Mammary epithelial cell (primary cell): ENCODE measurements around the gene ASB18.

Source experiments
- EZH2 ChIP-seq: IDR thresholded peaks from 2 replicates; pipeline ENCODE4 v1.6.1; 2012; ENCODE audit warnings: low read length, inconsistent platforms, borderline replicate concordance
- TF ChIP-seq, protein P1 (sequence below), 2 donors: IDR thresholded peaks in 1 of 2; conservative IDR thresholded peaks in 1 of 2; 2 replicates each; pipeline ENCODE4 v1.5.1; 2011 to 2012; ENCODE audit warnings: inconsistent platforms in 2 of 2, low read length in 2 of 2, mild to moderate bottlenecking in 2 of 2, control low read depth in 1 of 2, low read depth in 1 of 2; ENCODE audit not compliant: insufficient read depth in 1 of 2; ENCODE audit errors: extremely low read depth in 1 of 2

DNA sequence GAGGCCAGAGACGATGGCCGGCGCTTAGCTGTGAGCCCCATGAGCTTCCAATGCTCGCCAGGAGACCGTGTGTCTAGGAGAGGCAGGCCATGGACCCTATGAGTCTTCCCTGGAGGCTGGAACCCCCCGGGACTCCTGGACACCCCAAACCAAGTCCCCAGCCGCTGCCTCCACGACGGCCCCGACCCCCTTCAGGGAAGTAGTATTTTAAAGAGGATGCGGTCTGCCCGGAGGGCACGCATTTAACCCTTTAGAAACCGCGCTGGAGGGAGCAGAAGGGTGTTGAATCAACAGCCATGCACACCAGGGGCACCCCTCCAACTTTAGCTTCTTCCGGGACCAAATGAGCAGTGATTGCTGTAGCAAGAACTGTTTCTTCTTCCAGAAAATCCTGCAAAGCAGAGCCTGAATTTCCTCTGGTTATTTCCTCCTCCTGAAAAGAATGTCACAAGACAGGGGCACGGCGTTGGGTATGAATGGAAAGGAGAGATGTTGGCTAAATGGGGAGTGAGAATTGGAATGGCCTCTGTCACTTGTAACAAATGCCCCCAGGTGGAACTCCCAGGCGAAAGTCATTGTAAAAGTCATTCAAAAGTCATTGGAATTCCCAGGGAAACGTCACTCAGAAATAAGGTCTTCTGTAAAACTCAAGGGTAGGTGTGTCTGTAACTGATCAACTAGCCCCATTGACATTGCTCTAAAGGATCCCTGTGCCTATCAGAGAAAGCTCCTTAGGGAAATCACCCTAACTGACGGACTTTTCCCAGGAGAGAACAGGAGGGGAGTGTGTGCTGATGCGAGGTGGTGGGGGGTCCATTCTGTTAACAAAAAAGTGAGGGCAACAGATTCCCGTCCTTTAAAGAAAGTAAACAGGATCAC lies 90.2 kb downstream of the ASB18 start:
- TF ChIP-seq, protein P1, sequence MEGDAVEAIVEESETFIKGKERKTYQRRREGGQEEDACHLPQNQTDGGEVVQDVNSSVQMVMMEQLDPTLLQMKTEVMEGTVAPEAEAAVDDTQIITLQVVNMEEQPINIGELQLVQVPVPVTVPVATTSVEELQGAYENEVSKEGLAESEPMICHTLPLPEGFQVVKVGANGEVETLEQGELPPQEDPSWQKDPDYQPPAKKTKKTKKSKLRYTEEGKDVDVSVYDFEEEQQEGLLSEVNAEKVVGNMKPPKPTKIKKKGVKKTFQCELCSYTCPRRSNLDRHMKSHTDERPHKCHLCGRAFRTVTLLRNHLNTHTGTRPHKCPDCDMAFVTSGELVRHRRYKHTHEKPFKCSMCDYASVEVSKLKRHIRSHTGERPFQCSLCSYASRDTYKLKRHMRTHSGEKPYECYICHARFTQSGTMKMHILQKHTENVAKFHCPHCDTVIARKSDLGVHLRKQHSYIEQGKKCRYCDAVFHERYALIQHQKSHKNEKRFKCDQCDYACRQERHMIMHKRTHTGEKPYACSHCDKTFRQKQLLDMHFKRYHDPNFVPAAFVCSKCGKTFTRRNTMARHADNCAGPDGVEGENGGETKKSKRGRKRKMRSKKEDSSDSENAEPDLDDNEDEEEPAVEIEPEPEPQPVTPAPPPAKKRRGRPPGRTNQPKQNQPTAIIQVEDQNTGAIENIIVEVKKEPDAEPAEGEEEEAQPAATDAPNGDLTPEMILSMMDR (conservative IDR thresholded peaks at IDR 0.05 in 1 of 2, IDR thresholded peaks at IDR 0.05 in 1 of 2; ENCODE audit: extremely low read depth in 1 of 2, insufficient read depth in 1 of 2, low read depth in 1 of 2, low read length in 2 of 2), result no peak
- TF ChIP-seq EZH2, result peak; percentile 57
